ENCODE data around the gene GATC.

DNA sequence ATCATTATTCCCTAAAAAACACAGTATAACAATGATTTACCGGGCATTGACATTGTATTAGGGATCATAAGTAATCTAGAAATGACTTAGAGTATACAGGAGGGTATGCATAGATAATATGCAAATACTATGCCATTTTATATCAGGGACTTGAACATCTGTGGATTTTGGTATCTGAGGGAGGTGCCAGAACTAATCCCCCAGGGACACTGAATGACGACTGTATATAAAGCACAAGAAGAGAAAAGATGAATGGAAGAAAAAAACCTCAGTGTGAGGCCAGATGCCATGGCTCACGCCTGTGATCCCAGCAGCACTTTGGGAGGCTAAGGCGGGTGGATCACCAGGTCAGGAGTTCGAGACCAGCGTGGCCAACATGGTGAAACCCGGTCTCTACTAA is 33.8 kb upstream of the GATC start:
- TF ChIP-seq, protein P1, sequence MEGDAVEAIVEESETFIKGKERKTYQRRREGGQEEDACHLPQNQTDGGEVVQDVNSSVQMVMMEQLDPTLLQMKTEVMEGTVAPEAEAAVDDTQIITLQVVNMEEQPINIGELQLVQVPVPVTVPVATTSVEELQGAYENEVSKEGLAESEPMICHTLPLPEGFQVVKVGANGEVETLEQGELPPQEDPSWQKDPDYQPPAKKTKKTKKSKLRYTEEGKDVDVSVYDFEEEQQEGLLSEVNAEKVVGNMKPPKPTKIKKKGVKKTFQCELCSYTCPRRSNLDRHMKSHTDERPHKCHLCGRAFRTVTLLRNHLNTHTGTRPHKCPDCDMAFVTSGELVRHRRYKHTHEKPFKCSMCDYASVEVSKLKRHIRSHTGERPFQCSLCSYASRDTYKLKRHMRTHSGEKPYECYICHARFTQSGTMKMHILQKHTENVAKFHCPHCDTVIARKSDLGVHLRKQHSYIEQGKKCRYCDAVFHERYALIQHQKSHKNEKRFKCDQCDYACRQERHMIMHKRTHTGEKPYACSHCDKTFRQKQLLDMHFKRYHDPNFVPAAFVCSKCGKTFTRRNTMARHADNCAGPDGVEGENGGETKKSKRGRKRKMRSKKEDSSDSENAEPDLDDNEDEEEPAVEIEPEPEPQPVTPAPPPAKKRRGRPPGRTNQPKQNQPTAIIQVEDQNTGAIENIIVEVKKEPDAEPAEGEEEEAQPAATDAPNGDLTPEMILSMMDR (IDR thresholded peaks at IDR 0.05; ENCODE audit: low read depth, low read length), result no peak
- TF ChIP-seq POLR2A (IDR thresholded peaks at IDR 0.05; ENCODE audit: extremely low read depth, insufficient read length) (no peak), MYC (IDR thresholded peaks at IDR 0.05; ENCODE audit: low read depth, low read length) (no peak)

Measured in NB4 (cell line).